Liver (tissue), 9 donors: ENCODE results near the gene HOXC11. TPM values are rescaled to one million over a fixed set of nuclear protein-coding genes. Genes with fewer than 3 reads are reported as not detected.

Experiments
- DNase-seq: peaks from one replicate; pipeline ENCODE4 v3.0.0-alpha.2; 2017; ENCODE audit warnings: low spot score
- H3K27ac ChIP-seq, 2 donors: one replicate each; pipeline ENCODE4 v1.7.0; 2013; ENCODE audit warnings: inconsistent platforms in 2 of 2, low read length in 2 of 2, control low read depth in 1 of 2, low read depth in 1 of 2, mild to moderate bottlenecking in 1 of 2
- H3K27me3 ChIP-seq, 4 donors: one replicate each; pipeline versions ENCODE4 v1.6.1 to v1.7.0; 2013; ENCODE audit warnings: low read length in 3 of 4, inconsistent platforms in 1 of 4, mild to moderate bottlenecking in 1 of 4, moderate library complexity in 1 of 4; ENCODE audit not compliant: control insufficient read depth in 4 of 4, insufficient read depth in 4 of 4
- H3K36me3 ChIP-seq, 4 donors: one replicate each; pipeline versions ENCODE4 v1.6.1 to v1.7.0; 2013; ENCODE audit warnings: low read length in 3 of 4, mild to moderate bottlenecking in 3 of 4, low read depth in 1 of 4, moderate library complexity in 1 of 4; ENCODE audit not compliant: control insufficient read depth in 4 of 4, insufficient read depth in 3 of 4
- H3K4me1 ChIP-seq, 4 donors: one replicate each; pipeline versions ENCODE4 v1.6.1 to v1.7.0; 2013; ENCODE audit warnings: low read length in 3 of 4, mild to moderate bottlenecking in 3 of 4, moderate library complexity in 1 of 4; ENCODE audit not compliant: control insufficient read depth in 4 of 4, insufficient read depth in 4 of 4
- H3K4me3 ChIP-seq, 3 donors: one replicate each; pipeline versions ENCODE4 v1.6.1 to v1.7.0; 2013; ENCODE audit warnings: low read length in 3 of 3, control low read depth in 1 of 3, low read depth in 1 of 3, mild to moderate bottlenecking in 1 of 3
- H3K9ac ChIP-seq, 2 donors: one replicate each; pipeline ENCODE4 v1.7.0; 2013; ENCODE audit warnings: low read length in 2 of 2, mild to moderate bottlenecking in 2 of 2, moderate library complexity in 2 of 2, control low read depth in 1 of 2, low read depth in 1 of 2
- H3K9me3 ChIP-seq, 4 donors: one replicate each; pipeline versions ENCODE4 v1.6.1 to v1.7.0; 2013; ENCODE audit warnings: low read length in 3 of 4; ENCODE audit not compliant: control insufficient read depth in 4 of 4
- EGR1 ChIP-seq, 2 donors: IDR thresholded peaks; 2 replicates each; pipeline ENCODE4 v1.6.1; 2016 to 2018; ENCODE audit warnings: antibody characterized with exemption in 2 of 2, low read depth in 2 of 2
- FOXA2 ChIP-seq: IDR thresholded peaks from 2 replicates; pipeline ENCODE4 v1.6.1; 2016; ENCODE audit warnings: antibody characterized with exemption
- GABPA ChIP-seq, 2 donors: IDR thresholded peaks in 1 of 2; conservative IDR thresholded peaks in 1 of 2; 2 replicates each; pipeline ENCODE4 v1.6.1; 2016; ENCODE audit warnings: antibody characterized with exemption in 2 of 2, mild to moderate bottlenecking in 1 of 2, moderate library complexity in 1 of 2
- HNF4G ChIP-seq: IDR thresholded peaks from 2 replicates; pipeline ENCODE4 v1.6.1; 2016; ENCODE audit warnings: antibody characterized with exemption
- NR2F2 ChIP-seq: IDR thresholded peaks from 2 replicates; pipeline ENCODE4 v1.6.1; 2016; ENCODE audit warnings: antibody characterized with exemption
- RAD21 ChIP-seq, 2 donors: IDR thresholded peaks; 2 replicates each; pipeline ENCODE4 v1.6.1; 2016; ENCODE audit warnings: antibody characterized with exemption in 2 of 2, mild to moderate bottlenecking in 2 of 2
- RXRA ChIP-seq, 2 donors: IDR thresholded peaks; 2 replicates each; pipeline ENCODE4 v1.6.1; 2017 to 2018; ENCODE audit warnings: antibody characterized with exemption in 2 of 2, mild to moderate bottlenecking in 1 of 2
- WGBS: extraction: QIAGEN DNeasy Blood & Tissue Kit; methylation state at CpG from one replicate; pipeline ENCODE4 v1.1.7; 2013; 5-methylcytosine and 5-hydroxymethylcytosine counted together
- polyA plus RNA-seq, 2 donors: library from polyadenylated mRNA; stranded (reverse) in 1 of 2; unstranded in 1 of 2; fragments of 200-250 nt in 1 of 2; fragments of >200 nt in 1 of 2; fragmentation: Nextera tagmentation in 1 of 2; extraction: Ambion mirVana in 1 of 2; gene quantifications; one replicate each; pipeline versions ENCODE4 v1.2.1 to v1.2.3, GENCODE V29; 2013 to 2015
- total RNA-seq, 2 donors: library from RNA; depleted of rRNA; stranded (reverse); fragments of >200 nt; gene quantifications; one replicate each; pipeline ENCODE4 v1.2.3, GENCODE V29; 2014
- TF ChIP-seq, protein P1 (sequence below): IDR thresholded peaks from 2 replicates; pipeline ENCODE4 v1.6.1; 2016; ENCODE audit warnings: antibody characterized with exemption, mild to moderate bottlenecking
- TF ChIP-seq, protein P2 (sequence below): fragments of 150-350 bp; IDR thresholded peaks from 2 replicates; pipeline ENCODE4 v1.5.1; 2017; ENCODE audit warnings: improper control_type of control experiment, low read depth, low read length; ENCODE audit not compliant: missing input control
- donor health status: healthy.
- donor health status: healthy.
- donor health status: healthy.
- donor health status: healthy.
- donor health status: healthy.

HOXC11 gene
- total and polyA plus RNA-seq, 4 donors: not detected

- peaks cover 0 to 7% (median 2%) of the 10 kb centered on the region in 4 donors for H3K9me3 ChIP-seq
- H3K4me3 ChIP-seq: no peak overlapping the region
- TF ChIP-seq GABPA (IDR thresholded peaks at IDR 0.05 in 1 of 2, conservative IDR thresholded peaks at IDR 0.05 in 1 of 2) (no peak), HNF4G (no peak), RAD21 (IDR thresholded peaks at IDR 0.05) (no peak)
- TF ChIP-seq, protein P1, sequence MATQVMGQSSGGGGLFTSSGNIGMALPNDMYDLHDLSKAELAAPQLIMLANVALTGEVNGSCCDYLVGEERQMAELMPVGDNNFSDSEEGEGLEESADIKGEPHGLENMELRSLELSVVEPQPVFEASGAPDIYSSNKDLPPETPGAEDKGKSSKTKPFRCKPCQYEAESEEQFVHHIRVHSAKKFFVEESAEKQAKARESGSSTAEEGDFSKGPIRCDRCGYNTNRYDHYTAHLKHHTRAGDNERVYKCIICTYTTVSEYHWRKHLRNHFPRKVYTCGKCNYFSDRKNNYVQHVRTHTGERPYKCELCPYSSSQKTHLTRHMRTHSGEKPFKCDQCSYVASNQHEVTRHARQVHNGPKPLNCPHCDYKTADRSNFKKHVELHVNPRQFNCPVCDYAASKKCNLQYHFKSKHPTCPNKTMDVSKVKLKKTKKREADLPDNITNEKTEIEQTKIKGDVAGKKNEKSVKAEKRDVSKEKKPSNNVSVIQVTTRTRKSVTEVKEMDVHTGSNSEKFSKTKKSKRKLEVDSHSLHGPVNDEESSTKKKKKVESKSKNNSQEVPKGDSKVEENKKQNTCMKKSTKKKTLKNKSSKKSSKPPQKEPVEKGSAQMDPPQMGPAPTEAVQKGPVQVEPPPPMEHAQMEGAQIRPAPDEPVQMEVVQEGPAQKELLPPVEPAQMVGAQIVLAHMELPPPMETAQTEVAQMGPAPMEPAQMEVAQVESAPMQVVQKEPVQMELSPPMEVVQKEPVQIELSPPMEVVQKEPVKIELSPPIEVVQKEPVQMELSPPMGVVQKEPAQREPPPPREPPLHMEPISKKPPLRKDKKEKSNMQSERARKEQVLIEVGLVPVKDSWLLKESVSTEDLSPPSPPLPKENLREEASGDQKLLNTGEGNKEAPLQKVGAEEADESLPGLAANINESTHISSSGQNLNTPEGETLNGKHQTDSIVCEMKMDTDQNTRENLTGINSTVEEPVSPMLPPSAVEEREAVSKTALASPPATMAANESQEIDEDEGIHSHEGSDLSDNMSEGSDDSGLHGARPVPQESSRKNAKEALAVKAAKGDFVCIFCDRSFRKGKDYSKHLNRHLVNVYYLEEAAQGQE: no peak
- 12% methylated on average over 26 of the region's 26 CpGs for WGBS
- peaks cover 16 to 35% (median 29%) of the 10 kb centered on the region in 4 donors for H3K27me3 ChIP-seq
- H3K9ac ChIP-seq: no peak overlapping the region
- peaks cover 3 to 13% (median 8%) of the 10 kb centered on the region in 4 donors for H3K4me1 ChIP-seq
- DNase-seq: no peak
- no peak overlapping the region for H3K27ac ChIP-seq
- H3K36me3 ChIP-seq: no peaks in the 10 kb centered on the region
Measured at GRCh38 chr12:53982648-53983567, 10.0 kb downstream of the HOXC11 start.

GRCh38 chr12:53983568-53983949 is 10.6 kb downstream of the HOXC11 start:
- Histone ChIP-seq H3K9me3 (peaks cover 0 to 7% (median 2%) of the 10 kb centered on the region in 4 donors), H3K4me1 (peaks cover 3 to 13% (median 8%) of the 10 kb centered on the region in 4 donors), H3K36me3 (no peaks in the 10 kb centered on the region), H3K27ac (no peak overlapping the region), H3K27me3 (peaks cover 14 to 33% (median 28%) of the 10 kb centered on the region in 4 donors), H3K4me3 (no peak overlapping the region), H3K9ac (no peak overlapping the region)
- no peak for DNase-seq
- TF ChIP-seq, protein P1: no peak
- no peak for TF ChIP-seq RAD21 (IDR thresholded peaks at IDR 0.05)
- no peak for TF ChIP-seq FOXA2
- no peak for TF ChIP-seq HNF4G
- TF ChIP-seq RXRA (IDR thresholded peaks at IDR 0.05): no peak
- TF ChIP-seq GABPA (IDR thresholded peaks at IDR 0.05 in 1 of 2, conservative IDR thresholded peaks at IDR 0.05 in 1 of 2): no peak
- TF ChIP-seq, protein P2, sequence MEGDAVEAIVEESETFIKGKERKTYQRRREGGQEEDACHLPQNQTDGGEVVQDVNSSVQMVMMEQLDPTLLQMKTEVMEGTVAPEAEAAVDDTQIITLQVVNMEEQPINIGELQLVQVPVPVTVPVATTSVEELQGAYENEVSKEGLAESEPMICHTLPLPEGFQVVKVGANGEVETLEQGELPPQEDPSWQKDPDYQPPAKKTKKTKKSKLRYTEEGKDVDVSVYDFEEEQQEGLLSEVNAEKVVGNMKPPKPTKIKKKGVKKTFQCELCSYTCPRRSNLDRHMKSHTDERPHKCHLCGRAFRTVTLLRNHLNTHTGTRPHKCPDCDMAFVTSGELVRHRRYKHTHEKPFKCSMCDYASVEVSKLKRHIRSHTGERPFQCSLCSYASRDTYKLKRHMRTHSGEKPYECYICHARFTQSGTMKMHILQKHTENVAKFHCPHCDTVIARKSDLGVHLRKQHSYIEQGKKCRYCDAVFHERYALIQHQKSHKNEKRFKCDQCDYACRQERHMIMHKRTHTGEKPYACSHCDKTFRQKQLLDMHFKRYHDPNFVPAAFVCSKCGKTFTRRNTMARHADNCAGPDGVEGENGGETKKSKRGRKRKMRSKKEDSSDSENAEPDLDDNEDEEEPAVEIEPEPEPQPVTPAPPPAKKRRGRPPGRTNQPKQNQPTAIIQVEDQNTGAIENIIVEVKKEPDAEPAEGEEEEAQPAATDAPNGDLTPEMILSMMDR: no peak
- no peak for TF ChIP-seq NR2F2
- no peak for TF ChIP-seq EGR1 (IDR thresholded peaks at IDR 0.05; ENCODE audit: low read depth in 2 of 2)
- WGBS: 9% methylated on average over 17 of the region's 17 CpGs
